ENCODE measurements around the gene TRIM23. TPM values are rescaled to one million over a fixed set of nuclear protein-coding genes. Genes with fewer than 3 reads are reported as not detected.
"Not testable (repeated sequence)": the region's sequence is repeated elsewhere in the genome, so short reads cannot be mapped to it uniquely, and the experiment has no call there.

TRIM23 gene
- 6.7 and 10.8 TPM in 2 replicates for total RNA-seq (2014; rRNA removed; shearing (Covaris generic))

DNA sequence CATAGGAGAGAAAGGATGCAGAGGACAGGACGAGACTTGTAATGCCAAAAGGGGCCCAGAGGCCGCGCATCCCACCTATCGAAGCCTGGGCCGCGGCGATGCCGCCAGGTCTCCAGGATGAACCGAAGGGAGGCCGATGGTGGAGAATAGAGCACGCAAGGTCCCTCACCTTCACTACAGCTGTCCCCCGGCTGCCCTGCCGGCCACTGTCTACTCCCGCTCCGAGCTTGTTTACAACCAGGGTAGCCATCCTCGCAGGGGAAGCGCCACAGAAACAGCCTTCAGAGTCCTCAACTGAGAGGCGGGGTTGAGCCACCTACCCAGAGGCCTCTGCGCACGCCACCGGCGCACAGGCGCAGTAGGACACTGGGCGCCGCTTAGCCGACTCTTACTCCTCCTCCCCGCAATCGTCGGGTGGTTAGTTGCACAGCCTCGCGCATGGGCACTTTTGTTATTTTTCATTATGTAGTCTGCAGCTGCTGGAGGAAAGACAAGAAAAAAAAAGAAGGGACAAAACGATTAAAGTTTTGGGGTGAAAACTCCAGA lies at the start of gene TRIM23:
Gene TRIM23, minus strand, starts transcription at position 309 of the 546 bp plus-strand sequence. Its CDS starts 59 bp downstream, at position 250.
- peak; percentile 90 for DNase-seq (ENCODE audit: low spot score)

DNA sequence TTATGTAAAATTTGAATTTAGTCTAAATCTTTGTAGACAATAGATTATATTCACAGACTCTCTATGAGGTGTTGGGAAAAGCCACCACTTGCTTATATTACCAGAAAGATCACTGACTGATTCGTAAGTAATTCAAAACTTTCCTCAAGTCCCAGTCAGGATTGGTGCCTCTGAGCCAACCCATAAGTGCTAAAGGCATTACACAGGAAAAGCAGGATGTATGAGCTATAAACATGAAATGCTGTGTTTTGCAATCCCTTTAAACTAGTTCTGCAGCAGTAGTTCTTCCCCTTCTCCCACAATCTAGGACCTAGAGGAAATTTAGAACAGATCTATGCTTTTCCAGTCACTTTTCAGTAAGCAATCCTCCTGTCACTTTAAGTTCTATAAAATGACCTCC lies 48.7 kb upstream of the TRIM23 start:
- DNase-seq (ENCODE audit: low spot score), result peak; percentile 5

DNA sequence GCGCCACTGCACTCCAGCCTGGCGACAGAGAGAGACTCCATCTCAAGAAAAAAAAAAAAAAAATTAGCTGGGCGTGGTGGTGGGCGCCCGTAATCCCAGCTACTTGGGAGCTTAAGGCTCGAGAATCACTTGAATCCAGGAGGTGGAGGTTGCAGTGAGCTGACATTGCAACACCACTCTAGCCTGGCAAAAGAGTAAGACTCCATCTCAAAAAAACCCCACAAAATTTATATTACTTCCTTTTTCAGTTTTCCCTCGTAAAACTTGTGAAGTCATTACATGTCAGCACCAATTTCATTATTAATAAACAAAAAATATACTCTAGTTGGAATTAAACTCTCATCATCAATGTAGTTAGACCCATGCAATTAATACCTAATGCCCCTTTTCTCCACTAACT lies 44.6 kb upstream of the TRIM23 start:
- DNase-seq (ENCODE audit: low spot score), result no peak

DNA sequence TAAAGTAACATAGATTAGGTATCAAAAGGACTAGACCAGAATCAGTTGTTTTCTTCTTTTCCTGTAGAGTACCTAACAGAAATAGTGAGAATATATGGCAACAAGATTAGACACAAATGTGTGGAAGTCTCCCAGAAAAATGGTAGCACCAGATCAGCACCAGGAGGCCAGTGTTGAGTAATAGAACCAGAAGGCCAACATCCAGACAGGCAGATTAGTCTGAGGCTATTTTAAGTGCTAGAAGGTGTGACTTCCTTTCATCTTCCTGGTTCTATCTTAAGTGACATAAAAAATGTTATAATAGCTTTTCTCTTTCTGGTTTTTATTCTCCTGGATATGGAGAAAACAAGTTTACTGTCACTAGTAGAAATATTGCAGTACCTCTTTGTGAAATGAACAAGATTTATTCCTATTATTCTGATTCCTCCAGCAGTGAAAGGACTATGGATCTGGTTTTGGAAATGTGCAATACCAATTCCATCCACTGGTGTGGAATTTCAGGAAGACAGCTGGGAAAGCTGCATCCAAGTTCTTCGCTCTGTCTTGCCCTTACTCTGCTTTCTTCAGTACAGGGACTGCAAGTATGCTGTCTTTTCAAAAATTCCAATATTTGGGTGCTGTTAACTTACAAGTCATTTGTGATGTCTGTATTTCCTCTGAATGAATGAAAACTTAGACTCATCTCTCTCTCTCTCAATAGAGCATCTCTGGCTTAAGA lies 39.8 kb upstream of the TRIM23 start:
- DNase-seq (ENCODE audit: low spot score), result no peak

DNA sequence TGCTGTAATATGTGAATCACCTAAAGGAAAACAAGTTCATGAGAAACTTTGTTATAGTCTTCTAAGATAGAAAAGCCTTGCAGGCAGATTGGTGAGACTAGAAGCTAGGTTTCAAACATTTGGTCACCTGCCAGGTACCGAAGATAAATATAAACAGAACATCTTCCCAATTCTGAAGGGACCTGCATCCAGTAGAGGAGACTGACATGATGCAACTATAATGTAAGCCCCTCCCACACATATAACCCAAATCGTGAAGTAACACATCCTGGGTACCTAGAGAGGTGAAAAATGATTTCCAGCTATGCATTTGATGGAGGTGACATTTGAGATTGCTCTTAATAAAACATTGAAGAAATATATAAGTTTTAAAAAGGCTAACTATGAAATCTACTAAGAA lies 30.6 kb upstream of the TRIM23 start:
- no peak for DNase-seq (ENCODE audit: low spot score)

DNA sequence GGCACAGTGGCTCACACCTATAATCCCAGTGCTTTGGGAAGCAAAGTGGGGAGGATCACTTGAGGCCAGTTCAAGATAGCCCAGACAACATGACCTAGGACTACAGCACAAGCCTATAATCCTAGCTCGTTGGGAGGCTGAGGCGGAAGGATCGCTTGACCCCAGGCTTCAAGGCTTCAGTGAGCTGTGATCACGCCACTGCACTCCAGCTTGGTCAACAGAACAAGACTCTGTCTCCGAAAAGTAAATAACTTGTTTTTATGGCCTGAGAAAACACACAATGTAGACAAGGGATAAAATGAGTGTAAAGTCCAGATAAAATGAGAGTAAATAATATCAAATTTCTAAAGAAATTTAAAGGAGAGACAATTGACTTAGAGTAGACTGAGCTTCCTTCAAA lies 27.0 kb upstream of the TRIM23 start:
- DNase-seq (ENCODE audit: low spot score), result no peak

DNA sequence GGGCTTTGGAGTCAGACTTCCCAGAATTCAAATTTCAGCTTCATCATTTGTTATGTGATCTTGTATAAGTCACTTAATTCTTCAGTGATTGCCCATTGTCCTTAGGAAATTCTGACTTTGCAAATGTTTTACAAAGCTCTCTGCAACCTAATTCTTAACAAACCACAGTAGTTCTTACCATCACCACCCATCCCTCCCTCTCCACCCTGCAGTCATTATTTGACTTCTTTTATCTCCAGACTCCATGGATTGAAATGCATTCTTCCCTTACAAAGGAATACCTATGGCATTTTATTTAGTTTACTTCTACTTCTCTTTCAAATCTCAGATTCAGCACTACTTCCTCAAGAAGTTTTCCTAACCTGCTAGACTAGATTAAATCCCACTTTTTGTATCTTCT lies 23.8 kb upstream of the TRIM23 start:
- no peak for DNase-seq (ENCODE audit: low spot score)

DNA sequence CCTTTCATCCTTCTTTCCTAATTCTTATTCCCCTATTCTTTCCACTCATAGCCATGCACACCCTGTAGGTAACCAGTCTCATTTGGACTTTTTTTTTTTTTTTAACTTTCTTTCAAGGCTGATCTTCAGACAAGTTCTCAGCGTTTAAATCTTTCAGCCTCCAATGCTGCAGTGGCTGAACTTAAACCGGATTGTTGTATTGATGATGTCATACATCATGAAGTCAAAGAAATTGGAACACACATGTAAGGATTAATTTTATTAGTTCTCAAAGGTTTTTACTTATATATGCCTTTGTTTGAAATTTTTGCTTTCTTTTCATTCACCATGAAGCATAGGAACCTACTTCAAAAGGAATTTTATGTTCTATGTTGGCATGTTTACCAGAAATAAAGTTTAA lies 22.8 kb upstream of the TRIM23 start:
- DNase-seq (ENCODE audit: low spot score), result no peak

DNA sequence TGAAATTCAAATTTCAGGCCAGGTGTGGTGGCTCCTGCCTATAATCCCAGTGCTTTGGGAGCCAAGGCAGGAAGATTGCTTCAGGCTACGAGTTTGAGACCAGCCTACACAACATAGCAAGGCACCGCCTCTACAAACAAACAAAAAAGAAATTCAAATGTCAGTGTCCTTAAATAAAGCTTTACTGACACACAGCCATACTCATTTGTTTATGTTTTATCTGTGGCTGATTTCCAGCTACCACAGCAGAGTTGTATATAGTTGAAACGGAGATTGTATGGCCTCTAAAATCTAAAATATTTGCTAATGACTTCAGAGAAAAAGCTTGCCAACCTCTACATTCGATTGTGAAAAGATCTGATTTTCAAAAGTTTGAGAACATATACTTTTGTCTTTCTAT lies 16.1 kb upstream of the TRIM23 start:
- no peak for DNase-seq (ENCODE audit: low spot score)

DNA sequence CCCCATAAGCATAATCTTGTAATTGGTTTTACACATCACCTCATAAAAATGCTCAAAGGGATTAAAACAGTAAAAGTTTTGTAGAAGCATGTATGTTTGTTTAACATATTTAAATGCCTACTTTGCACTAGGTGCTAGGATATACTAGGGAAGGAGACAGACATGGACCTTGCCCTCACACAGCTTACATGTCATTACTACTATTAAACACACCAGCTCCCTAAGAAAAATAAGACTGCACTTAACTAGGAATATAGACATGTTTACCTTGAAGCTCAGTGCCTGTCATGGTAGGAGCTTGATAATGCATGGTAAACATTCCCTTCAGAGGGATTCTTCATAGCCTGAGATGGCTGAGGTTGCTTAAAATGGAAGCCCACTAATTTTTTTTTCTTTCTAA lies 6.8 kb upstream of the TRIM23 start:
- no peak for DNase-seq (ENCODE audit: low spot score)

DNA sequence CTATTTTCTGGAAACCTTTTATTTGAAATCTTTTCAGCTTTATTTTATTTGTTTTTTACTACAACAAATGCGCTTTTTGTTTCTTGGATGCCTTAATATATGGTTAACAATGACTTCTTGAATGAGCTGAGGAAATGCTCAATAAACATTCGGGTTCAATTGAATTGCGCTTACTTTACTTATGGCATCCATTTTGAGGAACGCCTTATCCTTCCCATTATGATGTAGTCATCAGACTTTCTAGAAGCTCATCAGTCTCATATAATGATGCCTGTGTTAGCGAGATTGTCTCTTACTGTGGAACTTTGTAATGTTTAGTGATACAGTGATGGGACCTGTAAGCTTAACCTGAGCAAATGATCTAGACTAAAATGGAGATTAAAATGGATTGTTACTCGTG lies 1.6 kb upstream of the TRIM23 start:
- no peak for DNase-seq (ENCODE audit: low spot score)

DNA sequence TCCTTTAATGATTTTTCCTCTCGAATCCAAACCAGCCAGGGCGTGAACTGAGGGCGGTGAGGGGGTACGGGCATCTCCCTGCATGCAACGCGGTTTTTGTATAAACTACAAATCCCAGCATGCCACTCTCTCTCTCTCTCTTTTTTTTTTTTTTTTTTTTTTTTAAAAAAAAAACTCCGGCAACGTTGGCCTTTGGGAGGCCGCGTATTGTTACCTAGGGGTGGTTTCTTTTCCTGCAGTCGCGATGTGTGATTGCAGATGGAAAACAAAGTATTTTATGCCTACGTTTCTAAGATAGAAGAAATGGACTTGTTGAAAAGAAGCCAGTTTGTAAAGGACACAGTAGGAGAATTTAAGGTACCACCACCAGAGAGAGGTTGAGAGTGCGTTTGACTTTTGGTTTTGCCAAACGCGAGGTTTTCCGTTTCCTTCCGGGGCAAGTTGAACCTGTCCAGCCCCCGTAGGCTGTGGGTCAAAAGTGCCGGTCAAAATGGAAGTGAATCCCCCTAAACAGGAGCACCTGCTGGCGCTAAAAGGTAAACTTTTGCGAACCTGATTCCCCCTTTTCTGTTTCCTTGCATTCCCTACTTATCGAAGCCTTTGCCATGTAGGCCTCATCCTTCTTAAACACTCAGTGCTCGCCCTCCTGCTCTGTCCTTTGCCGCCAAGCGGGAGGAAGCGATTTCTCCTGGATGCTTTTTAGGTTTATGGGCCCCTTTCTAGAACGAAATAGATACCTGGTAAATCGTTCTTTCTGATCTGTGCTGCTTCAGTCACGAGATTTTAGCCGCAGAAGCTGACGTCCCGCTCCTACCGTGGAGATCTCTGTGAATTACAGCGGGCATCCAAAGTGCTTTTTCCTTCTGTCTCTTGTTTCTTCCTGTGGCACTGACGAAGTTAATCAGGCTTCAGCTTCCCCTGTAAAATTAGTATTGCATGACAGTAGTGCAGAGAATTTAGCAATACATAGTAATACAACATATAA lies 730 bp upstream of the TRIM23 start, which contains the start of the genes SHLD3 and TRAPPC13:
Gene SHLD3, plus strand, starts transcription at position 457 of the 985 bp plus-strand sequence. CDS start 4,561 bp downstream, outside the sequence.
Gene TRAPPC13, plus strand, starts transcription at position 457 of the 985 bp plus-strand sequence. Its CDS starts 34 bp downstream, at position 491.
- peak; percentile 85 for DNase-seq (ENCODE audit: low spot score)

DNA sequence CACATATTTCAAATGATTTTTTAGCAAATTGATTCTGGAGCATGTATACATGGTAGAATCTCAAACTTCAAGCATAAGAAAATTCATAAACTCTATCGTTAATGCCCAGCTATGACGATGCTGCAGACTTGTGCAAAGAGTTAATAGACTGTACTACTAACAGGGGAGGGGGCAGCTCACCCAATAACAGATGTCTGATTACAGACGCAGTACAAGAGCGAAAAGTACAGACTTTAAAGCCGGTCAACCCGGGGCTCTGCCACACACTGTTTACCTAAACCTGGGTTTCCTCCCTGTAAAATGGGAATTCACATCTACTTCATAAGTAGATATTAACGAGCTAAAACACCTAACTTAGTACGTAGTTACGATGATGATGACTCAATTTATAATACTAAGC lies 651 bp downstream of the TRIM23 start:
- DNase-seq (ENCODE audit: low spot score), result no peak

DNA sequence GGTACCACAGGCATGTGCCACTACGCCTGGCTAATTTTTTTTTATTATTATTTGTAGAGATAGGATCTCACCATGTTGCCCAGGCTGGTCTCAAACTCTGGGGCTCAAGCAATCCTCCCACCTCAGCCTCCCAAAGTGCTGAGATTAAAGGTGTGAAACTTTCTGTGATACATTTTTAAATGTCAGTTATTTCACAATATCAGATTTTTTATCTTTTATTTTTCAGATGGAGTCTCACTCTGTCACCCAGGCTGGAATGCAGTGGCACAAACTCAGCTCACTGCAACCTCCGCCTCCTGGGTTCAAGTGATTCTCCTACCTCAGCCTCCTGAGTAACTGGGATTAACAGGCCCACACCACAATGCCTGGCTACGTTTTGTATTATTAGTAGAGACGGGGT lies 2.2 kb downstream of the TRIM23 start:
- DNase-seq (ENCODE audit: low spot score), result not testable (repeated sequence)

DNA sequence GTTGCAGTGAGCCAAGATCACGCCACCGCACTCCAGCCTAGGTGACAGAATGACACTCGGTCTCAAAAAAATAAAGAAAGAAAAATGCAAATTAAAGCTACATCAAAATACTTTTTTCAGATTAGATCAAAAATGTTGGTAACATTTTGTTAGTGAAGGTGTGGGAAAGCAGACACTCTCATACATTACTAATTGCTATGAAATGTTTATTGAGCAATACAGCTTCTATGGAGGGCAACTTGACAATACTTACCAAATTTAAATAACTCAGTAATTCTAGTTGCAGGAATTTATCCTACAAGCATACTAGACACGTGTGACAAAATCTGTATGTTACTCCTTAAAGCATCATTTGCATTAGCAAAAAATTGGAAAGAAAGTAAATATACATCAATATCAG lies 4.1 kb downstream of the TRIM23 start:
- DNase-seq (ENCODE audit: low spot score), result no peak

DNA sequence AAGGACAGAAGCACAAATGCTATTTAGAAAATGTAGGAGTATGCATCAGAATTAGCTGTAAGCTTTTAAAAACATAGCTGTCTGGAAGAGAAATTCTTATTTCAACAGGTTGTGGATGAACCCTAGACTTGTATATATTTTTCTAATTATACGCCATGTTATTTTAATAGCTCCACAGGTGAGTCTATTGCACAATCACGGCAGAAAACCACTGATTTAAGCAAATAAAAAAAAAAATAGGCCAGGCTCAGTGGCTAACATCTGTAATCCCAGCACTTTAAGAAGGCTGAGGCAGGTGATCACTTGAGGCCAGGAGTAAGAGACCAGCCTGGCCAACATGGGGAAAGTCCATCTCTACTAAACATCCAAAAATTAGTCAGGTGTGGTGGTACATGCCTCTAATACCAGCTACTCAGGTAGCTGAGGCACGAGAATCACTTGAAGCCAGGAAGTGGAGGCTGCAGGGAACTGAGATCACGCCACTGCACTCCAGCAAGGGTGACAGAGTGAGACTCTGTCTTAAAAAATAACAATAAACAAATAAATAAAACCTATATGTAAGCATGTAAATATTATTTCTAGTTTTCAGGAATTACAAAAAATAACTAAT lies 11.7 kb downstream of the TRIM23 start:
- no peak for DNase-seq (ENCODE audit: low spot score)

DNA sequence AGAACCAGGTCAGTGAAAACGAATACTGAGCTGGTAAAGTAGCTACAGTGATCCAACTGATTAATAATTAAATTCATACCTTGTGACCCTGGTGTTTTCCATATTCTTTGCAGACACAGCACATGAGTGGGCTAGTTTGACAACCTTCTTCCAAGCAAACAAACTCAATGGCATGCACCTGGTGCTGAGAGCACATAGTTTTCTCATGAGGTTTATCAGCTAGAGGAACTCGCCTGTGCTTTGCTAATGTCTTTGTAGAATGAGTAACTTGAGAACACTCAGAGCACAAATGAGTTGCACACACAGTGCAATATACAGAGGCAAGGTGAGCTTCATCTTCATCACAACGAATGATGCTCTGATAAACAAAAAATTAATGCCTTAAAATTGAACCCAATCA lies 12.6 kb downstream of the TRIM23 start:
- no peak for DNase-seq (ENCODE audit: low spot score)

DNA sequence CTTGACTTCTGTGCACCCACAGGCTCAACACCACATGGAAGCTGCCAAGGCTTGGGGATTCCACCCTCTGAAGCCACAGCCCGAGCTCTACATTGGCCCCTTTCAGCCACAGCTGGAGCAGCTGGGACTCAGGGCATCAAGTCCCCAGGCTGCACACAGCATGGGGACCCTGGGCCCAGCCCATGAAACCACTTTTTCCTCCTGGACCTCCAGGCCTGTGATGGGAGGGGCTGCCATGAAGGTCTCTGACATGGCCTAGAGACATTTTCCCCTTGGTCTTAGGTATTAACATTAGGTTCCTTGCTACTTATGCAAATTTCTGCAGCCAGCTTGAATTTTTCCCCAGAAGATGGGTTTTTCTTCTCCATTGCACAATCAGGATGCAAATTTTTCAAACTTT lies 22.4 kb downstream of the TRIM23 start:
- DNase-seq (ENCODE audit: low spot score), result not testable (repeated sequence)

DNA sequence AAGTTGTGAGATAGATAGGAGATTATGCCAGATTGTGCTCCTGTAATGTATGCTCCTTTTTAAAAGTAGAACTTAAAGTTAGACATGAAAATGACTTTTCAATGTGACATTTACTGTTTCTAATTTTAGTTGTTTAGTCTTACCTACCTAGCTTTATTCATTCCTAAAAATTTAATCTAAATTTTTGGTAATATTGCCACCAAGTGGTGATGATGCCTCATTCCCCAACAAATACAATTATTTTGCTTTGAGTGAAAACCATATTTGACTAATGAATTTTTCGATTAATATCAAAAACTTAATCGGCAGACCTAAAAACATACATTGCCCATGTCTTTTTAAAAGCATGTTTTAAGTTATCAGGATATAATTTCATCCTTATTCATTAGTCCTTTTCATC lies 35.4 kb downstream of the TRIM23 start:
- DNase-seq (ENCODE audit: low spot score), result no peak

DNA sequence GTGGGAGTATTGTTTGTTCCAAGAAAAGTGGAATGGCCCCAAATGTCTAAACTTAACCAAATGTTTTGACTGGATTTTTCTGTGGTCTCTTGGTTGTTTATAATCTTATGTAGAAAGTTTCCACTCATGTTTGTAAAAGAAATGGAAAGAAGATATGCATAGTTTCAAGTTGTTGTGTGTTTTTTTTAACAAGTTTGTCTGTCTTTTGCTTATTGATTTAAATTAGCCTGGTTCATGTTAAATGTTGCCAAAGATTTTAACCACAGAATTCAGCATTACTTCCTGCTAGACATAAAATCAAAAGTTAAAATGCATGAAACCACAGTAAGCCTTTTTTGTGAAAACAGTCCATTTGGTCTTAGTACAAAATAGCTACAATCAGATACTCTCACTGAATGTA lies 47.0 kb downstream of the TRIM23 start:
- peak; percentile 53 for DNase-seq (ENCODE audit: low spot score)

DNA sequence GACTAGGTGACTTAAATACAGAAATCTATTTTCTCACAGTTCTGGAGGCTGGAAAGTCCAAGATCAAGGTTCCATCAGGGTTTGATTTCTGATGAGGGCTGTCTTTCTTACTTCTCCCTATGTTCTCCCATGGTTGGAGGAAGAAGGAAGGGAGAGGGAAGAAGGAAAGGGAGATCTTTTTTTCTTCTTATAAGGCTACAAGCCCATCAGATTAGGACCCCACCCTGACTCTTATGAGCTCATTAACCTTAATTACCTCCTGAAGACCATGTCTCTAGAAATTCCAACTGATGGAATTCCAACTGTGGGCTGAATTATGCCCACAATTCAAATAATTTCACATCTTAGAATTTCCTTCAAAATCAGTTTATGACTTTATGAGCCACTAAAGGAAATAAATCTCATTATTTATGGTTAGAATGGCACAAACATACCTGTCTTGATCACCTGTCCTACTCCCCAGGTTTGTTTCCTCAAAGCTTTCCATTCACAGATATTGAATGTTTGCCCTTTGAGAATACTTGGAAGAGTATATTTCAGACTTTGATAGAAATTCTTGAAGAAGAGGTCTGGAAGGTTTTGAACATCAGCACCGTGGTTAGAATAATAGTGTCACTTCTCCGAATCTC lies 53.4 kb downstream of the TRIM23 start:
- no peak for DNase-seq (ENCODE audit: low spot score)

Data from H4 (cell line).